ENCODE measurements around the gene IRGQ.

GRCh38 chr19:43570174-43570791 is 25.7 kb downstream of the IRGQ start:
- TF ChIP-seq CTCF (IDR thresholded peaks at IDR 0.05) (no peak), ZFX (IDR thresholded peaks at IDR 0.05; ENCODE audit: borderline replicate concordance) (no peak)
